HepG2 (cell line): Measurements from ENCODE around the gene GAL3ST2. TPM values are rescaled to one million over a fixed set of nuclear protein-coding genes. Genes with fewer than 3 reads are reported as not detected.

ENCODE experiments used
- CAMTA2 ChIP-seq: sonication (generic); formaldehyde crosslinking; IDR thresholded peaks from 2 replicates; pipeline ENCODE4 v1.4.0; 2020; ENCODE audit warnings: mild to moderate bottlenecking, missing genetic modification reagents, borderline replicate concordance
- CREB1 ChIP-seq, 2 experiments: fragments of 450-650 bp in 1 of 2; IDR thresholded peaks; 2 replicates each; pipeline ENCODE4 v1.6.1; 2016 to 2017; ENCODE audit warnings: control low read depth in 1 of 2, mild to moderate bottlenecking in 1 of 2, missing compliant biosample characterization in 1 of 2, missing genetic modification characterization in 1 of 2
- EZH2 ChIP-seq: conservative IDR thresholded peaks from 2 replicates; pipeline ENCODE4 v1.6.1; 2012; ENCODE audit warnings: mild to moderate bottlenecking, low read depth, low read length, moderate library complexity
- KDM4B ChIP-seq: sonication (generic); formaldehyde crosslinking; IDR thresholded peaks from 2 replicates; pipeline ENCODE4 v1.4.0; 2020; ENCODE audit warnings: missing genetic modification reagents
- KLF13 ChIP-seq: sonication (generic); formaldehyde crosslinking; IDR thresholded peaks from 2 replicates; pipeline ENCODE4 v1.4.0; 2020; ENCODE audit warnings: mild to moderate bottlenecking, missing genetic modification reagents
- POLR2G ChIP-seq: fragments of 200-400 bp; formaldehyde crosslinking; IDR thresholded peaks from 2 replicates; pipeline ENCODE4 v1.6.1; 2018; ENCODE audit warnings: mild to moderate bottlenecking, low read depth, low read length, moderate library complexity
- SAP130 ChIP-seq: IDR thresholded peaks from 2 replicates; pipeline ENCODE4 v1.6.1; 2016; ENCODE audit warnings: low read depth
- SIX1 ChIP-seq: sonication (generic); formaldehyde crosslinking; IDR thresholded peaks from 2 replicates; pipeline ENCODE4 v1.4.0; 2020; ENCODE audit warnings: missing genetic modification reagents, borderline replicate concordance
- ZFP62 ChIP-seq: sonication (generic); formaldehyde crosslinking; IDR thresholded peaks from 2 replicates; pipeline ENCODE4 v1.4.0; 2020; ENCODE audit warnings: missing genetic modification reagents
- ZIK1 ChIP-seq: sonication (generic); formaldehyde crosslinking; IDR thresholded peaks from 2 replicates; pipeline ENCODE4 v1.5.0; 2020; ENCODE audit warnings: mild to moderate bottlenecking, low read depth, missing genetic modification reagents, borderline replicate concordance
- ZNF251 ChIP-seq: sonication (generic); formaldehyde crosslinking; IDR thresholded peaks from 2 replicates; pipeline ENCODE4 v1.9.0; 2021; ENCODE audit warnings: mild to moderate bottlenecking, missing genetic modification reagents
- ZNF367 ChIP-seq: sonication (generic); formaldehyde crosslinking; IDR thresholded peaks from 2 replicates; pipeline ENCODE4 v1.4.0; 2020; ENCODE audit warnings: missing genetic modification reagents, borderline replicate concordance
- ZNF382 ChIP-seq: sonication (generic); formaldehyde crosslinking; IDR thresholded peaks from 2 replicates; pipeline ENCODE4 v1.5.0; 2020; ENCODE audit warnings: missing genetic modification reagents, mild to moderate bottlenecking, borderline replicate concordance
- ZNF546 ChIP-seq: sonication (generic); formaldehyde crosslinking; conservative IDR thresholded peaks from 2 replicates; pipeline ENCODE4 v1.8.1; 2023; ENCODE audit warnings: mild to moderate bottlenecking, missing genetic modification reagents
- ZNF550 ChIP-seq: sonication (generic); formaldehyde crosslinking; IDR thresholded peaks from 2 replicates; pipeline ENCODE4 v1.4.0; 2020; ENCODE audit warnings: mild to moderate bottlenecking, missing genetic modification reagents, borderline replicate concordance
- ZNF619 ChIP-seq: sonication (generic); formaldehyde crosslinking; IDR thresholded peaks from 2 replicates; pipeline ENCODE4 v1.4.0; 2020; ENCODE audit warnings: mild to moderate bottlenecking, missing genetic modification reagents
- ZNF713 ChIP-seq: sonication (generic); formaldehyde crosslinking; IDR thresholded peaks from 2 replicates; pipeline ENCODE4 v1.4.0; 2020; ENCODE audit warnings: mild to moderate bottlenecking, missing genetic modification reagents
- ZNF773 ChIP-seq: sonication (generic); formaldehyde crosslinking; IDR thresholded peaks from 2 replicates; pipeline ENCODE4 v1.4.0; 2020; ENCODE audit warnings: missing genetic modification reagents, borderline replicate concordance
- ZNF782 ChIP-seq: sonication (generic); formaldehyde crosslinking; IDR thresholded peaks from 2 replicates; pipeline ENCODE4 v1.4.0; 2020; ENCODE audit warnings: missing genetic modification reagents, mild to moderate bottlenecking, borderline replicate concordance
- polyA plus RNA-seq, 8 experiments: library from polyadenylated mRNA; depleted of rRNA in 3 of 8; stranded (reverse) in 7 of 8; unstranded in 1 of 8; fragments of >200 nt; fragmentation: Illumina TruSeq in 4 of 8; extraction: Trizol in 4 of 8; gene quantifications; 2 replicates each; pipeline versions ENCODE4 v1.2.1 to v1.2.3, GENCODE V29; 2011 to 2016; ENCODE audit warnings: low read depth in 4 of 8, missing spikeins in 1 of 8, mixed read lengths in 1 of 8; ENCODE audit not compliant: insufficient read depth in 1 of 8
- total RNA-seq, 5 experiments: library from RNA; depleted of rRNA; stranded (reverse); fragments of >200 nt; fragmentation: Illumina TruSeq; extraction: Trizol; gene quantifications; 2 replicates each; pipeline ENCODE4 v1.2.3, GENCODE V29; 2016; ENCODE audit warnings: low read depth in 1 of 5
- TF ChIP-seq, protein P1 (sequence below): sonication (generic); formaldehyde crosslinking; IDR thresholded peaks from 2 replicates; pipeline ENCODE4 v1.9.0; 2021; ENCODE audit warnings: missing genetic modification reagents, mild to moderate bottlenecking, borderline replicate concordance
- TF ChIP-seq, protein P2 (sequence below): sonication (generic); formaldehyde crosslinking; IDR thresholded peaks from 2 replicates; pipeline ENCODE4 v1.4.0; 2020; ENCODE audit warnings: missing genetic modification reagents
- TF ChIP-seq, protein P3 (sequence below): sonication (generic); formaldehyde crosslinking; IDR thresholded peaks from 2 replicates; pipeline ENCODE4 v1.8.1; 2023; ENCODE audit warnings: mild to moderate bottlenecking, missing genetic modification reagents

Gene GAL3ST2
- total and polyA plus RNA-seq, 2 of the 13 experiments (the other 11 are each of a cell fraction or from before 2014, with no cell fraction given), result 0.17 to 0.20 TPM

DNA sequence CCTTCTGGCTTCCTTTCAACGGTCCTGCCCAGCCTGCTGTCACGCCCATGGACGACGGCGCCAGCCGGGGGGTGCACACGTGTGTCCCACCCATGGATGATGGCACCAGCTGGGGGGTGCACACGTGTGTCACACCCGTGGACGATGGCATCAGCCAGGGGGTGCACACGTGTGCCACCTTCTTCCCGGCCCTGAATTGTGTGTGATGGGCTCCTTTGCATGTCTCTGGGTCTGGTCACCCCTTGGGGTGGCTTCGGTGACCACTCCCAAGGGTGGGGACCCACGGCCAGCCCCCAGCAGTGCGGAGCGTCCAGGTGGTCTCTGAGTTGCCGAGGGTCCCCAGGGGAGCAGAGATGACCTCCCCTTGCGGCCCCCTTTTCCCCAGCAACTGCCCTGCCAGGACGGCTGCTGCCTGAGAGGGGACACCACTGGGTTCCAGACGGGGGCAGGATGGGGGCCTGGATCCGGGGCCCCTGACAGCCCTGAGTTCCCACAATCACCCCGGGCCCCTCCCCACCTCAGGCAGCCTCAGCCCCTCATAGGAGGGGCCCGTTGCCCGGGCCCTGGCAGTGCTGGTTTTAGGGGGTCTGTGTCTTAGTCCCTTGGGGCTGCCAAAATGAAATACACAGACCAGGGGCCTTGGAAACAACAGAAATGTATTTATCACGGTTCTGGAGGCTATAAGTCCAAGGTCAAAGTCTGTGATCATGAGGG is 41.8 kb downstream of the GAL3ST2 start (continued):
- TF ChIP-seq, protein P1, sequence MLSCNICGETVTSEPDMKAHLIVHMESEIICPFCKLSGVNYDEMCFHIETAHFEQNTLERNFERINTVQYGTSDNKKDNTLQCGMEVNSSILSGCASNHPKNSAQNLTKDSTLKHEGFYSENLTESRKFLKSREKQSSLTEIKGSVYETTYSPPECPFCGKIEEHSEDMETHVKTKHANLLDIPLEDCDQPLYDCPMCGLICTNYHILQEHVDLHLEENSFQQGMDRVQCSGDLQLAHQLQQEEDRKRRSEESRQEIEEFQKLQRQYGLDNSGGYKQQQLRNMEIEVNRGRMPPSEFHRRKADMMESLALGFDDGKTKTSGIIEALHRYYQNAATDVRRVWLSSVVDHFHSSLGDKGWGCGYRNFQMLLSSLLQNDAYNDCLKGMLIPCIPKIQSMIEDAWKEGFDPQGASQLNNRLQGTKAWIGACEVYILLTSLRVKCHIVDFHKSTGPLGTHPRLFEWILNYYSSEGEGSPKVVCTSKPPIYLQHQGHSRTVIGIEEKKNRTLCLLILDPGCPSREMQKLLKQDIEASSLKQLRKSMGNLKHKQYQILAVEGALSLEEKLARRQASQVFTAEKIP (CRISPR knock-in tag), result no peak
- TF ChIP-seq, protein P2, sequence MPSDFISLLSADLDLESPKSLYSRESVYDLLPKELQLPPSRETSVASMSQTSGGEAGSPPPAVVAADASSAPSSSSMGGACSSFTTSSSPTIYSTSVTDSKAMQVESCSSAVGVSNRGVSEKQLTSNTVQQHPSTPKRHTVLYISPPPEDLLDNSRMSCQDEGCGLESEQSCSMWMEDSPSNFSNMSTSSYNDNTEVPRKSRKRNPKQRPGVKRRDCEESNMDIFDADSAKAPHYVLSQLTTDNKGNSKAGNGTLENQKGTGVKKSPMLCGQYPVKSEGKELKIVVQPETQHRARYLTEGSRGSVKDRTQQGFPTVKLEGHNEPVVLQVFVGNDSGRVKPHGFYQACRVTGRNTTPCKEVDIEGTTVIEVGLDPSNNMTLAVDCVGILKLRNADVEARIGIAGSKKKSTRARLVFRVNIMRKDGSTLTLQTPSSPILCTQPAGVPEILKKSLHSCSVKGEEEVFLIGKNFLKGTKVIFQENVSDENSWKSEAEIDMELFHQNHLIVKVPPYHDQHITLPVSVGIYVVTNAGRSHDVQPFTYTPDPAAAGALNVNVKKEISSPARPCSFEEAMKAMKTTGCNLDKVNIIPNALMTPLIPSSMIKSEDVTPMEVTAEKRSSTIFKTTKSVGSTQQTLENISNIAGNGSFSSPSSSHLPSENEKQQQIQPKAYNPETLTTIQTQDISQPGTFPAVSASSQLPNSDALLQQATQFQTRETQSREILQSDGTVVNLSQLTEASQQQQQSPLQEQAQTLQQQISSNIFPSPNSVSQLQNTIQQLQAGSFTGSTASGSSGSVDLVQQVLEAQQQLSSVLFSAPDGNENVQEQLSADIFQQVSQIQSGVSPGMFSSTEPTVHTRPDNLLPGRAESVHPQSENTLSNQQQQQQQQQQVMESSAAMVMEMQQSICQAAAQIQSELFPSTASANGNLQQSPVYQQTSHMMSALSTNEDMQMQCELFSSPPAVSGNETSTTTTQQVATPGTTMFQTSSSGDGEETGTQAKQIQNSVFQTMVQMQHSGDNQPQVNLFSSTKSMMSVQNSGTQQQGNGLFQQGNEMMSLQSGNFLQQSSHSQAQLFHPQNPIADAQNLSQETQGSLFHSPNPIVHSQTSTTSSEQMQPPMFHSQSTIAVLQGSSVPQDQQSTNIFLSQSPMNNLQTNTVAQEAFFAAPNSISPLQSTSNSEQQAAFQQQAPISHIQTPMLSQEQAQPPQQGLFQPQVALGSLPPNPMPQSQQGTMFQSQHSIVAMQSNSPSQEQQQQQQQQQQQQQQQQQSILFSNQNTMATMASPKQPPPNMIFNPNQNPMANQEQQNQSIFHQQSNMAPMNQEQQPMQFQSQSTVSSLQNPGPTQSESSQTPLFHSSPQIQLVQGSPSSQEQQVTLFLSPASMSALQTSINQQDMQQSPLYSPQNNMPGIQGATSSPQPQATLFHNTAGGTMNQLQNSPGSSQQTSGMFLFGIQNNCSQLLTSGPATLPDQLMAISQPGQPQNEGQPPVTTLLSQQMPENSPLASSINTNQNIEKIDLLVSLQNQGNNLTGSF (CRISPR knock-in tag), result no peak
- TF ChIP-seq ZNF550 (CRISPR knock-in tag) (no peak), ZNF773 (CRISPR knock-in tag) (no peak), EZH2 (no peak), ZNF251 (no peak), CREB1 (IDR thresholded peaks at IDR 0.05) (no peak), CREB1 (CRISPR knock-in tag; IDR thresholded peaks at IDR 0.05) (no peak), ZNF782 (no peak), ZNF546 (no peak), SAP130 (no peak), SIX1 (CRISPR knock-in tag) (no peak), ZNF367 (CRISPR knock-in tag) (no peak), ZFP62 (CRISPR knock-in tag) (no peak), KDM4B (CRISPR knock-in tag) (no peak), ZNF619 (CRISPR knock-in tag) (0 out of 2 replicates have a peak, but pooled peaks have one; percentile 62), POLR2G (no peak; the same call in 1 of the 2 replicates), ZNF382 (CRISPR knock-in tag) (no peak), ZNF713 (CRISPR knock-in tag) (no peak), KLF13 (CRISPR knock-in tag) (0 out of 2 replicates have a peak, but pooled peaks have one; percentile 40), CAMTA2 (CRISPR knock-in tag) (no peak), ZIK1 (CRISPR knock-in tag) (no peak)
- TF ChIP-seq, protein P3, sequence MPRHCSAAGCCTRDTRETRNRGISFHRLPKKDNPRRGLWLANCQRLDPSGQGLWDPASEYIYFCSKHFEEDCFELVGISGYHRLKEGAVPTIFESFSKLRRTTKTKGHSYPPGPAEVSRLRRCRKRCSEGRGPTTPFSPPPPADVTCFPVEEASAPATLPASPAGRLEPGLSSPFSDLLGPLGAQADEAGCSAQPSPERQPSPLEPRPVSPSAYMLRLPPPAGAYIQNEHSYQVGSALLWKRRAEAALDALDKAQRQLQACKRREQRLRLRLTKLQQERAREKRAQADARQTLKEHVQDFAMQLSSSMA (CRISPR knock-in tag), result no peak
